NCI-H1105 treated with DMSO at 0.1 percent for 48 hours (cell line): ENCODE results near the gene WTAP.
"Not testable (repeated sequence)": the region's sequence is repeated elsewhere in the genome, so short reads cannot be mapped to it uniquely, and the experiment has no call there.

ENCODE experiments used
- DNase-seq: peaks from one replicate; lab custom pipeline; 2025; lab: John Stamatoyannopoulos, UW

WTAP gene

DNA sequence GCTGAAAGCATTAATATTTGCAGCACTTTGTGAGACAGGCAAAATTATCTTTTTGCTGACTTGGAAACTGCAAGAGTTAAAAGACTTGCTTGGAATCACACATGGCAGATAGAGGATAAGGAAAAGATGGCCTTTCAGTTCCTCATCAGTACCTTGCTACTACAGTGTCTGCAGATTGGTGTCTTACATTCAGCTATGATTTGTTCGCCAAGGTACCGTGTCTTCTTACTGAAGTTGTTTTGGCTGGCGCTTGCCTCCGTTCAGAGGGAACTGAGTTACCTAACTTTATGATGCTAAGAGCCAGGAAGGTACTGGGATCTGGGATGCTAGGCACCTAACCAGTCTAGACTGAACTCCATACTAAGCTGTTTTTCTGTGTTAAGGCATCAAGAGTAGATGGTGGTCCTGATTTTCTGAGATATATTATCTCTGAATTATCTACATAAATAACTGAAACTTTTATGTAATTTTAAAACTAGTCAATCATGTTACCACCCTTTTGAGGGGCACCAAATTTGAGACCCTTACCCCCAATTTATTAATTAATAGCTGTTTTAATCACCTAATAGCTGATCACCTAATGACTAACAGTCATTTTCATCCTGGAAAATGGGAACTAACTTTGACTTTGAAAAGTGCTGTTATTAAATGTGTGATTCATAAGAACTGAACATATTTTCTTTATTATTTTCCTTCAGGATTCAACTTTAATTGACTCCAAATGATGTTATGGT, 2.5 kb downstream of the WTAP start:
- DNase-seq: no peak

GRCh38 chr6:159730332-159730676, 3.0 kb downstream of the WTAP start:
- DNase-seq: no peak

- not testable (repeated sequence) for DNase-seq
Observed at GRCh38 chr6:159732550-159732949, 5.2 kb downstream of the WTAP start.

DNA sequence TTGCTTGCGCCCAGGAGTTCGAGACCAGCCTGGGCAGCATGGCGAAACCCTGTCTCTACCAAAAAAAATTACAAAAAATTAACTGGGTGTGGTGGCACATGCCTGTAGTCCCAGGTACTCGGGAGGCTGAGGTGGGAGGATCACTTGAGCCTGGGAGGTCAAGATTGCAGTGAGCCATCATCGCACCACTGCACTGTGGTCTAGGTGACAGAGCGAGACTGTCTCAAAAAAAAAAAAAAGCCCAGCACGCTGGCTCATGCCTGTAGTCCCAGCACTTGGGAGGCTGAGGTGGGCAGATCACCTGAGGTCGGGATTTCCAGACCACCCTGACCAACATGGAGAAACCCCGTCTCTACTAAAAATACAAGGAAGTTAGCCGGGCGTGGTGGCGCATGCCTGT, 6.1 kb downstream of the WTAP start:
- DNase-seq: not testable (repeated sequence)

GRCh38 chr6:159736908-159737307, 9.6 kb downstream of the WTAP start:
- DNase-seq: no peak

DNA sequence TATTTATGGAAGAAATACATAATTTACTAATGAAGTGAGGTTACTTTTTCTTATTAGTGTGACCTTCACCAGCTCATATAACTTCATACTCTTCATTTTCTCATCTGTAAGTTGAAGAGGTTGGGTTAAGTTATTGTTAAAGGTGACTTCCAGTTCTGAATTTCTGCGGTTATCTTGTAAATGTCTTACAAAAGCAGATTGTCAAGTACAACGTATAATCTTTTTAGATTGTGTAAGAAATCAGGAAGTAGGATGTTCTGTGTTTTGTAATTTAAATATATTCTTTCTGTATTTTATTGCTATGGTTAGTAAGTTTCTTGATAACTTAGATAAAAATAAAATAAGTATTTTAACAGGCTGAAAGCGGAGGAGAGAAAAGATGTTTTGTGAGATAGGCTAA, 12.0 kb downstream of the WTAP start:
- no peak for DNase-seq

DNA sequence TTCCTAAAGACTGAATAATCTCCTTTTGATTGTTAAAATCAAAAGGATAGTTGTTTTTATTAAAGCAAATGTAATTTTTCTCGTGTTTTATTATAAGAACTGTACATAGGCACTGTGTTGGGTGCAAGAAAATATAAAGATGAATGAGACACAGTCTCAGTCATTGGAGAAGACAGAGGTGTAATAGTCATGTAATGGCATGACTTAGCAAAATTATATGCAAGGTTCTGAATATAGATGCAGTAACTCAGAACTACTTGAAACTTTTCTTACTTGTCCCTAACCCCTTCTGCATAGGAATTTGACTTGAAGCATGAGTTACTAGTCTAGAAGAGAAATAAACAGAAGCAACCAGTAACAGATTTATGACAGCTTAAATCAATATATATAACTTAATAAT, 14.9 kb downstream of the WTAP start:
- DNase-seq: no peak

DNA sequence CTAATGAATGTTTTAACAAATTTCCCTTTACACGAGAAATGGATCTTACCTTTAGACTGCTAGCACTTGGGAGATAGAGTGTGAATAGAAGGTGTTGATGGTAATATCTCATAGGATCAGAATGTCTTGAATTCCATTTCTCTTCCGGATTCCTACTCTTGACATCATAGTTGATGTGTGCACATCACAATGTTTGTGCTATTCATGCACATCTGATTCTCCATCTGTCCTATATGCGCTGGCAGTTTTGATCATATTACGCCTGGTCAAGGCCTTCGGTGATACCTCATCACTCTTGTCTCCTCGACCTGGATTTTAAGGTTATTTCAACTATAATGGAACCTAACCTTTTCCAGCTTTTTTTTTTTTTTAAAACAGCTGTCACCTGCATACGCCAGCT, 17.8 kb downstream of the WTAP start:
- DNase-seq: no peak

- no peak for DNase-seq
Observed at GRCh38 chr6:159746759-159747158, 19.5 kb downstream of the WTAP start.

- not testable (repeated sequence) for DNase-seq
Observed at GRCh38 chr6:159748127-159748526, 20.8 kb downstream of the WTAP start.

DNA sequence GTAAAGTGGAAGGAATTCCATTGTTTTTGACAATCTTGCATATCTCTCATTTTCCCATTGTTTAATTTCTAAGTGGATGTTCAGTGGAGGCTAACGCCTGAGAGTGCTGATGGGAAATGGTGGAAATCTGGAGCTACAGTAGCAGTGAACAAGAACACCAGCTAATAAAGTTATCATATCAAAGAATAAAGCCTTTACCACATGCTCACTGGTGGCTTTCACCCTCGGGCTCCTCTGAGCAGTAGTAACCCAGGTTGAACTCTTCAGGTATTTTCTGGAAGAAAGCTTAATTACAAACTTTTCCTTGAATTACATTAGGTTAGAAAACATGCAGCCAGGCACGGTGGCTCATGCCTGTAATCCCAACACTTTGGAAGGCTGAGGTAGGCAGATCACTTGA, 24.1 kb downstream of the WTAP start:
- no peak for DNase-seq

DNA sequence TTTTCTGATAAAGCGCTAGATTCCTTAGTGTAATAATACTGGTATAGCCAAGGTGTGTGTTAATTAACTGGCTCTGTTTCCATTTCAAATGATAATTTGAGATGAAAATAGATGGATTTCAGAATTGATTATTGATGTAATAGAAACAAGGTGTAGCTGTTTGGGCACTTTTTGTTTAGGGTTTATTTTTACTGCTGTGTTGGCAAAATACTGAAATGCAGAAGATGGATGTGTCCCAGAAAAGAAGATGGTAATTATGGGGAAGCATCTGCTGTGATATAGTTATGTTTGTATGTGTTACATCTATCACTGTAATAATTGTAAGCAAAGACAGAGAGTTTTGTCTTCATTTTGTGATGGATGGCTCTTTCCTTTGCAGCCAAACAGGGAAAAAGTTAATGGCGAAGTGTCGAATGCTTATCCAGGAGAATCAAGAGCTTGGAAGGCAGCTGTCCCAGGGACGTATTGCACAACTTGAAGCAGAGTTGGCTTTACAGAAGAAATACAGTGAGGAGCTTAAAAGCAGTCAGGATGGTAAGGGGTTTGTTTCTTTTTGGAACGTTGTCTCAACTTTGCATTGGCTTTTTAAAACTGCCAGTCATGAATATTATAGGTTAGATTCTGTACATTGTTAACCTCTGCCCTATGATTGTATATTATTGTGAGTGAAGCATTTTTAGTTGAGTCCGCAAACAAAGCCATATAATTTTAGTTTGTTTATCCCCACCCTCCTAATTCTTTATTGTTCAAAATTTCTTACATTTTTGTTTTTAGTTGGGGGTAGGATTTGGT, 26.0 kb downstream of the WTAP start:
- DNase-seq: no peak

- DNase-seq: no peak
Observed at GRCh38 chr6:159754401-159754800, 27.1 kb downstream of the WTAP start.

GRCh38 chr6:159754959-159755914, 27.9 kb downstream of the WTAP start:
- DNase-seq: no peak

- no peak for DNase-seq
Observed at GRCh38 chr6:159756508-159756907, 29.2 kb downstream of the WTAP start.

DNA sequence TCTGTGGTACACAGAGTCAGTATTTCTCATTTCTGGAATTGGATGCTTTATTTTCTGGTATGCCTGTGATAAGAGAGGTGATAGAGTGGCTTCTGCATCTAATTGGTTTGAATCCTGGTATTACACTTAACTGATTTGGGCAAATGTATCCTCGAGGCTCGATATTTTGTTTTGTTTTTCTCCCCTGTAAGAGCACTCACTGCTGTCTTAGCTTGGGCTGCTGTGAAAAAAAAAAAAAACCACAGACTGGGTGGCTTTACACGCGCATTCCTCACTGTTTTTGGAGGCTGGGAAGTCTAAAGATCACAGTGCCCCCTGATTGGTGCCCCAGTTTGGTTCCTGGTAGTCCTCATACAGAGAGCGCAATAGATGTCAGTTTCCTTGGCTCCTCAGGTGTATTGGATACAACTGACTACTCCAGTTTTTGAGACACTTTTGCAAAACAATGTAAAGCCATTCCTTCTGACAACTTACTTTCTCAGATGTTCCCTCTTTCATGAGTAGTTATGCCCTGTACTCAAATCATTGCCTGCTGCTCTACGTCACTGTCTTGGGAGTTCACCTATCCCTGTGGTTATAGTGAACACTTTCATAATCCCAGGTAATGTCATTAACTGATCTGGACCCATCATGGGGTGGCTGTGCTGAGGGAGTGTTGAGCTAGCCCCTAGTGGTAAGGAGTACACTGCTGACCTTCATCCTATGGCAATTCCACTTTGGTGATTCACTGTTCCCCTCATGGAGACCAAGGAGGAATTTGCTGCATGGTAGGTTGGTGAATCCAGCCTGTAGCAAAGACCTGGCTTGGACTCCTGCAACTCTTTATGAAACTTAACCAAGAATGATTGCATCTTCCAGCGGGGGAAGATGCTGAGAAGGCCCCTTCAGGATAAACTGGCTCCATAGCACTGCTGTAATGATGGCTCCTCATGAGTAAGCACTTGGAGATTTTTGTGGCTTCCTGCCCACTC, 31.0 kb downstream of the WTAP start:
- no peak for DNase-seq

GRCh38 chr6:159759645-159760044, 32.3 kb downstream of the WTAP start:
- DNase-seq: no peak

DNA sequence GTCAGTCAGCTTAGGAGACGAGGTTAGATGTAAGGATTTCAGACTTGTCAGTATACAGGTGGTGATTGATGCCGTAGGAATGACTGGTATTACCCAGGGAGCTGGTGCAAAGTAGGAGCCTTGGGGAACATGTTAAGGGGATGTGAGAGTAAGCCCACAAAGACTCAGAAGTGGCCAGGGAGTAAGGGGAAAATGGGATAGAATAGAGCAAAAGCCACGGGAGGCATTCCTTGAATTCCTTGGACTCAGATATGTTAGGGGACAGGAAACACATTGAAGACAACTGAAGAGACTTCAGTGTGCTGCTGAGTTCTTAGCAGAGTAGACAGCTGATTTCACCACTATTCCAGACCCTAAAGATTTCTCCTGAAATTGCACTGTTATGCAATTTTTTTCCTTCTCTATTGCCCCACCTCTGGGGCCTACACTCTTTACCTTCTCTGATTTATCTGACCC, 33.3 kb downstream of the WTAP start:
- no peak for DNase-seq

DNA sequence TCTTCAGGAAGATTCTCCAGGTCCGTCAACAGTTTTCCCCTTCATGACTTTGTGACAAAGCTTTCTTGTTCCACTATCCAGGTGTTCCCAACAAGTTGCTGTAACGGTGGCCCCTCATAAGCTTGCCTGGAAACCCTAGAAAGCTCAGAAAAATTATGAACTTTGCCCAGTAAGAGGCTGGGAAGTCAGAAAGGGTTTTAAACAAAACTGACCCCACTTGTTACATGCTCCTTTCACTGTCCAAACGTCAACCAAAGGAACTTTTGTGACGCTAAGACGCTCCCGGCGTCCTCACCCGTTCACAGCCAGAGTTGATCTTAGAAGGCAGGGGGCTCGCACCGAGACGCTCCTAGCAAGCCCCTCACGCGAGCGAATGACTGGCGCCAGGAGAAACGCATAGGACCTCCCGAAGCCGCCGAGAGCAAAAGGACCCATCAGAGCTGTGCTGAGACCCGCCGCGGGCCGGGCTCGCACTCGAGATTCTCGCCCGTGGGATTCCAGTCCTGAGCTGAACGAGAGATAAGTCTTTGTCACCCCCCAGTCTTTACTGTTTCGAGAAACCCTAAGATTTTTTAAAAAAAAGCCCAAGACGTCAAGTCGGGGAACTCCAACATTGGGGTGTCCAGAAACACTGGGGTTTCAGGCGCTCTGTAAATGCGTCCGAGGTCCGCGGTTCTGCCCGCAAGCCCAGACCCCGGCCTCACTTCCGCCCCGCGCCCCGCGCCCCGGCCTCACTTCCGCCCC, 34.0 kb downstream of the WTAP start:
- no peak for DNase-seq

- peak; percentile 99 for DNase-seq
Observed at GRCh38 chr6:159761873-159762680, 34.8 kb downstream of the WTAP start, which contains the start of gene ACAT2. Gene ACAT2, plus strand, starts transcription at chr6:159762045. Its CDS starts 43 bp downstream, at chr6:159762088.
